Subcutaneous abdominal adipose tissue (tissue), 5 donors: Measurements from ENCODE around the gene AFP.

Source experiments
- H3K27ac ChIP-seq: one replicate; pipeline ENCODE4 v1.7.0; 2013; ENCODE audit warnings: low read depth, mild to moderate bottlenecking, inconsistent platforms, low read length, moderate library complexity
- H3K27me3 ChIP-seq, 5 donors: one replicate each; pipeline ENCODE4 v1.7.0; 2013; ENCODE audit warnings: low read length in 5 of 5, inconsistent platforms in 1 of 5; ENCODE audit not compliant: control insufficient read depth in 5 of 5, insufficient read depth in 4 of 5
- H3K36me3 ChIP-seq, 5 donors: one replicate each; pipeline ENCODE4 v1.7.0; 2013; ENCODE audit warnings: low read length in 5 of 5; ENCODE audit not compliant: control insufficient read depth in 5 of 5, insufficient read depth in 5 of 5
- H3K4me1 ChIP-seq, 5 donors: one replicate each; pipeline ENCODE4 v1.7.0; 2013; ENCODE audit warnings: low read length in 5 of 5, mild to moderate bottlenecking in 3 of 5, moderate library complexity in 1 of 5; ENCODE audit not compliant: control insufficient read depth in 5 of 5, insufficient read depth in 5 of 5
- H3K4me3 ChIP-seq, 5 donors: one replicate each; pipeline ENCODE4 v1.7.0; 2013; ENCODE audit warnings: low read length in 5 of 5, low read depth in 1 of 5
- H3K9ac ChIP-seq, 5 donors: one replicate each; pipeline ENCODE4 v1.7.0; 2013; ENCODE audit warnings: low read length in 5 of 5, mild to moderate bottlenecking in 4 of 5, moderate library complexity in 3 of 5
- H3K9me3 ChIP-seq, 5 donors: one replicate each; pipeline ENCODE4 v1.7.0; 2013; ENCODE audit warnings: low read length in 5 of 5; ENCODE audit not compliant: control insufficient read depth in 5 of 5
- donor health status: healthy.
- donor health status: healthy.
- donor health status: healthy.
- donor health status: healthy.
- donor health status: healthy.

The AFP gene

DNA sequence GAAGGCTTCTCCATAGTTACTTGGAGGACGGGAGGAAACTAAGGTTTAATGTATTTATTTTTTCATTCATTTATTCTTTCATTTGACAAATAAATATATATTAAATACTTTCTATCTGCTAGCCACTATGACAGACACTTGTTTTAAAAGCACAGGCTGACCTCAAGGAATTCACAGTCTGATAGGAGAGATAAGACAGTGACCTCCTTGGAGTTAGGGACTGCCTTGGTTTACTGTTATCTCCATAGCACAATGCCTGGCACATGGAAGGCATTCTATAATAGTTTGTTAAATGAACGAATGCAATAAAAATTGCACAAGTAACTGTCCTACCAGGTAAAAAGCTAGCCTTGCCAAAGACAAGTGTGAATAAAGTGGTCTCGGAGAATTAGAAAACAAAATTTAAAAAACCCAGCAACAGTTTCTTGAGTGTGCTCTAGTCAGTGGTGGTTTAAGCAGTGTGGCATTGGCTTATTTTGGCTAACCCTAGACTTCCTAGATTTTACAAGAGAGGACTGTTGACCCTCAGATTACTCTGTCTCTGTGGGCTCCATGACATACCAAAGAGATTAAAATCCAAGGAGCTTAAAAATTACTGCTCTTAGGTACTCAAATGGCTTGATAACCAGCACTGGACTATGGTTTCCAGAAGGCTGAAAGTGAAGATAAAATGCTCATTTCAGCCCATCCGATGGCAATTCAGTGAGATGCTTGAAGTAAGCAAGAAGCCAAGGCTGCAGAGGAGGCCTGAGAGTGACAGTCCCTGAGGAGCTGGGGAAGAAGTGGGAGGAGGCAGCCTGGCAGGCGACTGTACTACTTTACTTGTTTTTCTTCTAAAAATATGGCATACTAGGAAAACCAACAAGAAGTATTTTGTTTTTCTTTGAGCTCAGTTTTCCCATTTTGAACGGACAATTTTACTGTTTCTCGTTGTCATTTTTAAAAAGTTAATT, 9.6 kb downstream of the AFP start:
- Histone ChIP-seq H3K4me1 (peaks cover 0 to 7% (median 0%) of the 10 kb centered on the region in 5 donors), H3K27ac (no peak overlapping the region), H3K36me3 (no peaks in the 10 kb centered on the region), H3K4me3 (no peak overlapping the region), H3K27me3 (peaks cover 0 to 2% (median 0%) of the 10 kb centered on the region in 5 donors), H3K9ac (peak overlapping the region in 1 of 5 donors; percentile 13), H3K9me3 (no peaks in the 10 kb centered on the region)

DNA sequence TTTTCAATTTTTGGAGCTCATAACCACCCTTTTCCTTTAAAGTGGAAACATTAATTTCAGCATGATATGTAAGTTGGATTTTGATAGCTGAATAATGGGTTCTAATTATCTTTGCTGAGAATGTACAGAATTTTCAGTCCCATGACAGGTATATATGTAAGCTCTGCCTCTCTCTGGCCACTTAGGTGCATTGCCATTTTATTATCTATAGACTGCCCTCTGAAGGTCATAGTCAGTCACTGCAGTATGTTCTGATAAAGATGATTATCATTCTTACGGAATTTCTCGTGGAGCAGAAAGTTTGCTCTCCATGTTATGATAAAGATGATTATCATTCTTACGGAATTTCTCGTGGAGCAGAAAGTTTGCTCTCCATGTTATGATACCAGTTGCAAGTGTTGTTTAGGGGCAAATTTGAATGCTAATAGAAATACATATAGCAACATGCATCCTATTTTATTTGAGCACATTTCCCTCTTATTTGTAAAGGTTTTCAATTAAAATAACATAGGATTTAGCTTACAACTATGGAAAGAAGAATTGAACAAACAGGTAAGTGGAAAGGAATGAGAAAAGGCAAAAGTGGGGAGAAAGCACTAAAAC, 10.4 kb downstream of the AFP start:
- no peak overlapping the region for H3K27ac ChIP-seq
- no peak overlapping the region for H3K9ac ChIP-seq
- no peak overlapping the region for H3K4me3 ChIP-seq
- no peaks in the 10 kb centered on the region for H3K9me3 ChIP-seq
- no peaks in the 10 kb centered on the region for H3K36me3 ChIP-seq
- H3K4me1 ChIP-seq = peaks cover 0 to 13% (median 0%) of the 10 kb centered on the region in 5 donors
- H3K27me3 ChIP-seq = peaks cover 0 to 2% (median 0%) of the 10 kb centered on the region in 5 donors

DNA sequence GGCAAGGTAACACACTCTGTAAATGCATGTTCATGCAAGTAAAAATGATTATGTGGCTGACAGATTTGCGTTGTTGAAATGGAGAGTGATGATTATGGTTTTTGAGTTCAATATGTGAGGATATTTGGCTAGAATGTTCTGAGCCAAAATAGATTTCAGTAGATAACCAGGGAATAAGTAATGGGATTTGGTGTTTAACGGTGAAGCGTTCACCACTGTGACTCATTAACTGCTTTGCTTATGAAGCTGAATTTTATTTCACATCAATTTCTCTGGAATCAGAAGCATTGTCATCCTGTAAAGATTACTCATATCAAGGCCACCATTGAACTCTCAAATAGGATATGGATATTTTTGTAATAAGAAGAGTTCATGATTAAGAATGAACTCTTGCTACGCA, 11.7 kb downstream of the AFP start:
- Histone ChIP-seq H3K9me3 (no peaks in the 10 kb centered on the region), H3K36me3 (no peaks in the 10 kb centered on the region), H3K27me3 (no peaks in the 10 kb centered on the region), H3K27ac (no peak overlapping the region), H3K9ac (no peak overlapping the region), H3K4me1 (peaks cover 0 to 13% (median 0%) of the 10 kb centered on the region in 5 donors), H3K4me3 (no peak overlapping the region)

DNA sequence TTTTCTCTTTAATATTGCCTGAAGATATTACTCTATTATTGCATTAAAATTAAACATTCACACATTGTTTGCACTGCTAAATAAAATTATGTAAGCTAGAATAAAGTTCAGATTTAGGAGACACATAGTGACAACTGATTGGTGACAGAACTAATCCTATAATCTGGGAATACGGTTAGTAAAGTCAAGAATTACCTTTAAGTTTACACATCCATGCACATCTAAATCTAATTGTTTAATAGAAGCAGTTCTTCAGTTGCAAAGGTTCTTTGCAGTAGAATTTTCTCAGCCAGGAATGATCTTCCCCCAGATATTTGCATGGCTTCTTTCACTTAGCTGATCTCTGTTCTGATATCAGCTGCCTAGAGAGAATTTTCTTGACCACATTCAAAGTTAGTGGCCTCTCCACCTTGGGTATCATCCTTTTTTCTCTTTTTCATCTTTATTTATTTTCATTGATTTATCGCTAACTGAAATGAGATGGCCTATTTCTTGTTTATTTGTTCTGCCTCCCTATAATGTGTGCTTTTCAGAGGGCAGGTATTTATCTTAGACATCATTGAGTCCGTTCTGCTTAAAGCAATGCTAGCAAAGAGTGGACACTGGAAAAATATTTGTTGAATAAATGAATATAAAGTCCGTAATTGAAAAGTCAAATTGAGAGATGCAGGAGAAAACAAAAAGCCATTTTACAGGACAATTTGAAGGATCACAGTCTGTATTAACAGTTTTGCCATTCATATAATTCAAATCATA, 12.6 kb downstream of the AFP start:
- Histone ChIP-seq H3K36me3 (no peaks in the 10 kb centered on the region), H3K9ac (no peak overlapping the region), H3K27me3 (no peaks in the 10 kb centered on the region), H3K27ac (no peak overlapping the region), H3K4me3 (no peak overlapping the region), H3K9me3 (no peaks in the 10 kb centered on the region), H3K4me1 (peaks cover 0 to 13% (median 0%) of the 10 kb centered on the region in 5 donors)

DNA sequence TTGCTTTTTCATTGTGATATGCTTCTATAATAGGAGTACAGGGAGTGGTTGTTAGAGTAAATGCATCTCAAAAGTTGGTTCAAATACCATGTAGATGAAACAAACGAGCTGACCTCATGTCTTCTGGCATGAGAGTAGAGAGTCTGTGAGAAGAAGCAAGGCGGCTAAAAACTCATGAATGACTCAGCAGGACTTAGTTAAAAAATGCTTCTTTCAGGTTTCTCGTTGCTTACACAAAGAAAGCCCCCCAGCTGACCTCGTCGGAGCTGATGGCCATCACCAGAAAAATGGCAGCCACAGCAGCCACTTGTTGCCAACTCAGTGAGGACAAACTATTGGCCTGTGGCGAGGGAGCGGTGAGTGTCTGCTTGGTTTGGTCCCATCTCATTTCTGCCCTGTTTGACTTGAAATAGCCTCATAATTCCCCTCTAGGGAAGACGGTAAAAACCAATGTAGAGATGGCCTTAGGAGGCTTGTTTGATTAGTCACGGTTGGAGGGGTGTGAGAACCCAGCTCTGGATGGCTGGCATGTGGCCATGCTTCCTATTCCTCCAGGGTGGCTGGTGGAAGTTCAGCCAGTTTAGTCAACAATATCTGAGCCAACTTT, 14.5 kb downstream of the AFP start:
- no peaks in the 10 kb centered on the region for H3K9me3 ChIP-seq
- no peak overlapping the region for H3K27ac ChIP-seq
- H3K27me3 ChIP-seq = no peaks in the 10 kb centered on the region
- H3K4me1 ChIP-seq = peaks cover 0 to 13% (median 0%) of the 10 kb centered on the region in 5 donors
- H3K4me3 ChIP-seq = peak overlapping the region in 2 of 5 donors; percentile 7 to 32
- H3K9ac ChIP-seq = no peak overlapping the region
- H3K36me3 ChIP-seq = no peaks in the 10 kb centered on the region

DNA sequence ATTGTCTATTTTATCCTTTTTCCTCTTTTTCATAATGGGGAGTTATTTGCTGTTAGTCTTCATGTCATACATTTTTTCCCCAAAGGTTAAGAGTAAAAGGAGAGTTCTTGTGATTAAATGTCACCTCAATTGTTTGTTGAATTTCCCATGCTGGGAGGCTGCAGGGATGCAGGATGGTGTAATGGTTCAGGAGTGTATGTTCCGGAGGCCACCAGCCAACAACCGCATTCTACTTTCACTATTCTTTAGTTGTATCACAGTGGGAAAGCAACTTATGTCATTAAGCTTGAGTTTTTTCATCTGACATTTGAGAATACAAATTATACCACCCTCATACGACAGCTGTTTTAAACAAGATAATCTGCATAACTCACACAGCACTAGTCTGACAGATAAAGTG, 15.4 kb downstream of the AFP start:
- Histone ChIP-seq H3K27me3 (peaks cover 0 to 2% (median 0%) of the 10 kb centered on the region in 5 donors), H3K4me1 (peaks cover 0 to 13% (median 0%) of the 10 kb centered on the region in 5 donors), H3K36me3 (no peaks in the 10 kb centered on the region), H3K9ac (no peak overlapping the region), H3K27ac (no peak overlapping the region), H3K9me3 (no peaks in the 10 kb centered on the region), H3K4me3 (no peak overlapping the region)

DNA sequence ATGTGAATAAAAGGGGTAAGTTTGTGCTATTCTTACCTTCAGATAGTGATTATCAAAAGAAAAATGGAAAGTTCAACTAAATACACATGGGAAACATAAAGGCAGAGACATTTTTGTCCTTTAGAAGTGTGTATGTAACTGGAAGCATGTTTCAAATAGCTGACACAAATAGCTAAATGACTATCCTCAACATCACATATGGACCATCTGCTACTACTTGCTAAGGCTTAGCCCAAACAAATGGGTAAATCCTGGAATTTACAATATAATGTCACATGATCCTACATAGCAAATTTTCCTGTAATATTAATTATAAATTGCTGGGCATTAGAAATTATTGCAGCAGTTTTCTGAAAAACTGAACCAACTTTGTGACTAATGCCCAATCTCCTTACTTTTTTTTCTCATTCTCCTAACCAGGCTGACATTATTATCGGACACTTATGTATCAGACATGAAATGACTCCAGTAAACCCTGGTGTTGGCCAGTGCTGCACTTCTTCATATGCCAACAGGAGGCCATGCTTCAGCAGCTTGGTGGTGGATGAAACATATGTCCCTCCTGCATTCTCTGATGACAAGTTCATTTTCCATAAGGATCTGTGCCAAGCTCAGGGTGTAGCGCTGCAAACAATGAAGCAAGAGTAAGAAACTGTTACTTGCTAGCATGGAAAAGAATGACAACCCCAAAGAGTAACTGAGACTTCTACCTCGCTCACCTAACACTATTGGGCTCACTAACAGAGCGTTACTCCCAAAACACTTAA, 16.1 kb downstream of the AFP start:
- Histone ChIP-seq H3K27ac (no peak overlapping the region), H3K4me1 (peaks cover 0 to 13% (median 0%) of the 10 kb centered on the region in 5 donors), H3K36me3 (no peaks in the 10 kb centered on the region), H3K9ac (no peak overlapping the region), H3K27me3 (peaks cover 0 to 3% (median 0%) of the 10 kb centered on the region in 5 donors), H3K9me3 (no peaks in the 10 kb centered on the region), H3K4me3 (no peak overlapping the region)

DNA sequence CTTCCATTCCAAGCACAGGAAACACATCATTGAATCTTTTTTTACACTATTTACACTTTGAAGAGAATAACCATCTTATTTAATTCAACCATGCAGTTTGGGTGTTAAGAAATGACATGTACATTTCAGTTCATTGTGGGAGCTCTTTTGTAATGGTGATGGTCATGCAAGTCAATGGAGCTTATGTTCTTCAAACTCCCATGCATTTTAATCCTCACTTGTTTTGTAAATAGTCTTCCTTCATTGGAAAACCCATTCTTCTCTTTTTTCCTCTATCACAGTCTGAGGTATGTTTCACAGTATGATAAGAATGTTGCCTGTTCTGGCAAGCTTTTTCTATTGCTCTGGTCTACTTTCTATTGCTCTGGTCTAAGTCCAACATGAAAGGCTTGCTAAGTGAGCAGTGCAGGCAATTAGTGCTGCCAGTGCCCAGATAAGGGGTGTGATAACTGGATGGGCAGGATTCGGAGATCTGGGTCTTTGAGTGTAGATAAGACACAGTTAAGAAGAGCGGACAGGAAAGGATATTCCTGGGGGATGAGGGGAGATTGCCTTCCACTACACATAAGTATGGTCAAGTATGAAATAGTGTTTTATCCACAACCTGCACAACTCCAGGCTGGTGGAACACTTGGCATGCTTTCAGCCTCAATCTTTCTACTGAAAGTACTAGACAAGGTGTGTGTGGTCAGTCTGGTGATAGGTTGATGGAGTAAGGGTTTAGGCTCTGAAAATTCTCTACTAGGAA, 17.1 kb downstream of the AFP start:
- H3K4me1 ChIP-seq = peaks cover 0 to 13% (median 0%) of the 10 kb centered on the region in 5 donors
- no peak overlapping the region for H3K9ac ChIP-seq
- no peaks in the 10 kb centered on the region for H3K36me3 ChIP-seq
- H3K27ac ChIP-seq = no peak overlapping the region
- no peak overlapping the region for H3K4me3 ChIP-seq
- peaks cover 0 to 3% (median 0%) of the 10 kb centered on the region in 5 donors for H3K27me3 ChIP-seq
- H3K9me3 ChIP-seq = no peaks in the 10 kb centered on the region

DNA sequence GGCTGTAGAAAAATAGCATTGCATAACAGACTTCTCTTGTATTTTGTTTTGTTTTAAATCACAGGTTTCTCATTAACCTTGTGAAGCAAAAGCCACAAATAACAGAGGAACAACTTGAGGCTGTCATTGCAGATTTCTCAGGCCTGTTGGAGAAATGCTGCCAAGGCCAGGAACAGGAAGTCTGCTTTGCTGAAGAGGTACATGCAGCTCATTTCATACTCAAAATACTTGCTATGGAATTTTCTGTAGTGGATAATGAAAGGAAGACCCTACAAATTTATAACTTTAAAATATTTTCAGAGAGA, 17.6 kb downstream of the AFP start:
- Histone ChIP-seq H3K27me3 (peaks cover 0 to 3% (median 0%) of the 10 kb centered on the region in 5 donors), H3K4me3 (no peak overlapping the region), H3K36me3 (no peaks in the 10 kb centered on the region), H3K27ac (no peak overlapping the region), H3K9ac (no peak overlapping the region), H3K4me1 (peaks cover 0 to 13% (median 0%) of the 10 kb centered on the region in 5 donors), H3K9me3 (no peaks in the 10 kb centered on the region)
